GM12878 (cell line): Measurements from ENCODE around the gene UNC45B. TPM values are rescaled to one million over a fixed set of nuclear protein-coding genes. Genes with fewer than 3 reads are reported as not detected.

ENCODE experiments used
- ATAC-seq: fragments of 200-7000 bp; cut with Tn5 transposase; 3 replicates; pipeline ENCODE4 v1.9.1; 2020; ENCODE audit warnings: mild to moderate bottlenecking, moderate library complexity
- BruUV-seq: library from RNA; stranded (reverse); fragments of 400-500 nt; replicated peaks from 2 replicates; lab custom pipeline; 2021; lab: Mats Ljungman, UMichigan
- CTCF ChIA-PET: fragments of 300-600 bp; sonication (Branson Sonifier 250); formaldehyde crosslinking; extraction: SDS; loops from one replicate; lab custom pipeline; 2021; ENCODE audit warnings: inconsistent platforms; lab: Yijun Ruan, JAX
- POLR2A ChIA-PET: fragments of 350-600 bp; formaldehyde crosslinking; extraction: SDS; loops from one replicate; lab custom pipeline; 2021; ENCODE audit warnings: inconsistent platforms; lab: Charles Lee
- RAD21 ChIA-PET: fragments of 300-600 bp; sonication (Branson Sonifier 250); formaldehyde crosslinking; loops from one replicate; lab custom pipeline; 2023; ENCODE audit warnings: antibody characterized with exemption; ENCODE audit not compliant: unreplicated experiment; lab: Charles Lee
- SMC1A ChIA-PET: fragments of 300-600 bp; sonication (Branson Sonifier 250); formaldehyde crosslinking; loops from one replicate; lab custom pipeline; 2023; ENCODE audit not compliant: unreplicated experiment, uncharacterized antibody; lab: Charles Lee
- DNase-seq: peaks from one replicate; pipeline ENCODE4 v3.0.0-alpha.2; 2011; ENCODE audit warnings: low read depth, low spot score
- FAIRE-seq: peaks from 3 replicates; lab custom pipeline; 2011; peaks lifted over from hg19 to GRCh38; lab: Jason Lieb, UNC
- H2AFZ ChIP-seq: 2 replicates; pipeline ENCODE4 v1.6.0; 2011; ENCODE audit warnings: low read depth, low read length, control low read depth; ENCODE audit not compliant: control insufficient read depth
- H3K27ac ChIP-seq: 2 replicates; pipeline ENCODE4 v1.5.1; 2011; ENCODE audit warnings: control low read depth; ENCODE audit not compliant: control insufficient read depth, insufficient read depth
- H3K27me3 ChIP-seq, 2 experiments: replicated peaks in 1 of 2; 2 replicates each; pipeline versions ENCODE4 v1.6.0 to v1.6.1; 2011; ENCODE audit warnings: low read length in 1 of 2; ENCODE audit not compliant: control insufficient read depth in 2 of 2, insufficient read depth in 2 of 2
- H3K36me3 ChIP-seq, 2 experiments: 2 replicates each; pipeline ENCODE4 v1.5.1; 2011; ENCODE audit warnings: low read length in 1 of 2; ENCODE audit not compliant: control insufficient read depth in 2 of 2, insufficient read depth in 2 of 2
- H3K4me1 ChIP-seq: 2 replicates; pipeline ENCODE4 v1.6.1; 2011; ENCODE audit warnings: mild to moderate bottlenecking, low read length, moderate library complexity, mixed read lengths; ENCODE audit not compliant: control insufficient read depth, insufficient read depth
- H3K4me2 ChIP-seq: 2 replicates; pipeline ENCODE4 v1.6.0; 2011; ENCODE audit warnings: control low read depth; ENCODE audit not compliant: control insufficient read depth, insufficient read depth
- H3K4me3 ChIP-seq: fragments of 200-600 bp; sonication (generic); 2 replicates; pipeline ENCODE4 v1.5.1; 2016
- H3K79me2 ChIP-seq: 2 replicates; pipeline ENCODE4 v1.6.0; 2011; ENCODE audit warnings: low read length; ENCODE audit not compliant: control insufficient read depth, insufficient read depth
- H3K9ac ChIP-seq: 2 replicates; pipeline ENCODE4 v1.8.0; 2011; ENCODE audit warnings: low read length, control low read depth, mixed read lengths; ENCODE audit not compliant: control insufficient read depth, insufficient read depth
- H3K9me3 ChIP-seq: replicated peaks from 3 replicates; pipeline ENCODE4 v1.5.1; 2011; ENCODE audit warnings: mild to moderate bottlenecking, low read length; ENCODE audit not compliant: control insufficient read depth, insufficient read depth
- H4K20me1 ChIP-seq: 2 replicates; pipeline ENCODE4 v1.6.0; 2011; ENCODE audit not compliant: control insufficient read depth, insufficient read depth
- ASH2L ChIP-seq: fragments of 300-600, 200-600 bp; sonication (generic); IDR thresholded peaks from 2 replicates; pipeline ENCODE4 v1.6.1; 2017; ENCODE audit warnings: low read depth, mild to moderate bottlenecking, borderline replicate concordance
- ATF7 ChIP-seq: fragments of 450-650 bp; IDR thresholded peaks from 2 replicates; pipeline ENCODE4 v1.6.1; 2016; ENCODE audit warnings: low read depth, mild to moderate bottlenecking
- BRCA1 ChIP-seq: IDR thresholded peaks from 2 replicates; pipeline ENCODE4 v1.6.1; 2011; ENCODE audit warnings: low read depth, low read length, improper control_type of control experiment
- CREM ChIP-seq: IDR thresholded peaks from 2 replicates; pipeline ENCODE4 v1.6.1; 2014; ENCODE audit warnings: antibody characterized with exemption, low read depth
- CTCF ChIP-seq, 3 experiments: IDR thresholded peaks in 2 of 3; conservative IDR thresholded peaks in 1 of 3; 2 replicates each; pipeline ENCODE4 v1.5.1; 2011; ENCODE audit warnings: low read depth in 3 of 3, low read length in 3 of 3, mild to moderate bottlenecking in 3 of 3, control low read depth in 2 of 3, moderate library complexity in 2 of 3, inconsistent platforms in 1 of 3, mixed read lengths in 1 of 3; ENCODE audit not compliant: control insufficient read depth in 2 of 3, insufficient read depth in 1 of 3; ENCODE audit errors: extremely low read depth in 1 of 3
- ESRRA ChIP-seq: IDR thresholded peaks from 2 replicates; pipeline ENCODE4 v1.6.1; 2012; ENCODE audit warnings: mild to moderate bottlenecking, low read length, improper control_type of control experiment
- HDAC6 ChIP-seq: fragments of 200-600 bp; sonication (generic); IDR thresholded peaks from one replicate; pipeline ENCODE4 v1.8.0; 2017; ENCODE audit warnings: antibody characterized with exemption; ENCODE audit not compliant: unreplicated experiment
- JUNB ChIP-seq: IDR thresholded peaks from 2 replicates; pipeline ENCODE4 v1.6.1; 2016; ENCODE audit warnings: antibody characterized with exemption, mild to moderate bottlenecking
- MYB ChIP-seq: fragments of 150-350 bp; IDR thresholded peaks from 2 replicates; pipeline ENCODE4 v1.6.1; 2014; ENCODE audit warnings: mild to moderate bottlenecking, low read depth, low read length, borderline replicate concordance
- RAD21 ChIP-seq: IDR thresholded peaks from 2 replicates; pipeline ENCODE4 v1.6.1; 2011; ENCODE audit warnings: mild to moderate bottlenecking, low read depth, low read length, moderate library complexity; ENCODE audit not compliant: insufficient read depth
- RAD51 ChIP-seq: fragments of 450-650 bp; IDR thresholded peaks from 2 replicates; pipeline ENCODE4 v1.6.1; 2016; ENCODE audit warnings: moderate library complexity, mild to moderate bottlenecking, inconsistent platforms
- RFX5 ChIP-seq: IDR thresholded peaks from 2 replicates; pipeline ENCODE4 v1.6.1; 2011; ENCODE audit warnings: low read depth, low read length, improper control_type of control experiment
- SMAD1 ChIP-seq: fragments of 450-650 bp; IDR thresholded peaks from 2 replicates; pipeline ENCODE4 v1.6.1; 2018; ENCODE audit warnings: mild to moderate bottlenecking, low read depth; ENCODE audit not compliant: partially characterized antibody
- SMC3 ChIP-seq: IDR thresholded peaks from 2 replicates; pipeline ENCODE4 v1.6.1; 2011; ENCODE audit warnings: low read length, improper control_type of control experiment, borderline replicate concordance
- ZNF384 ChIP-seq: IDR thresholded peaks from 2 replicates; pipeline ENCODE4 v1.6.1; 2012; ENCODE audit warnings: low read depth, mild to moderate bottlenecking, low read length, improper control_type of control experiment, borderline replicate concordance
- WGBS: methylation state at CpG from one replicate; pipeline ENCODE4 v1.1.6; 2016; ENCODE audit warnings: low lambda C conversion rate; ENCODE audit not compliant: insufficient replicate concordance, insufficient coverage; ENCODE audit errors: missing lambda C conversion rate; 5-methylcytosine and 5-hydroxymethylcytosine counted together
- in situ Hi-C: fragments of 300-500 bp; cut with MboI; formaldehyde crosslinking; loops from 9 replicates; pipeline ENCODE4 v1.14.3; 2018; ENCODE audit warnings: mixed read lengths
- intact Hi-C: fragments of 100-400 bp; cut with micrococcal nuclease; formaldehyde crosslinking; loops from one replicate; pipeline ENCODE4 v1.14.2; 2022; ENCODE audit not compliant: unreplicated experiment
- polyA plus RNA-seq, 11 experiments: library from polyadenylated mRNA; depleted of rRNA in 4 of 11; unstranded in 6 of 11; stranded (reverse) in 5 of 11; fragments of >200 nt; fragmentation: Nextera tagmentation in 4 of 11; fragmentation: Illumina TruSeq in 1 of 11; extraction: Ambion mirVana in 4 of 11; extraction: Trizol in 1 of 11; gene quantifications; 1 replicate in 1 of 11; 2 replicates in 10 of 11; pipeline versions ENCODE4 v1.2.1 to v1.2.3, GENCODE V29; 2011 to 2016; ENCODE audit warnings: inconsistent platforms in 2 of 11, missing spikeins in 2 of 11, low read depth in 1 of 11
- total RNA-seq, 4 experiments: library from RNA; depleted of rRNA in 3 of 4; stranded (reverse); fragments of >200 nt in 3 of 4; fragmentation: Illumina TruSeq in 1 of 4; extraction: Trizol in 1 of 4; gene quantifications; 2 replicates each; pipeline versions ENCODE4 v1.2.1 to v1.2.3, GENCODE V29; 2013 to 2021

UNC45B gene
- total and polyA plus RNA-seq, 10 of the 15 experiments (the other 5 are each of a cell fraction or from before 2014, with no cell fraction given) = 0.03 TPM; not detected in 9

- TF ChIP-seq BRCA1 = no peak
- no peak for TF ChIP-seq ZNF384
- no peak for TF ChIP-seq ESRRA
- TF ChIP-seq HDAC6 = no peak
- TF ChIP-seq SMAD1 = no peak
- no peak for TF ChIP-seq ATF7
- no peak for TF ChIP-seq CREM
- no peak for TF ChIP-seq JUNB
- no peak for TF ChIP-seq ASH2L
- TF ChIP-seq, all 136 proteins: peak for 0
Observed at GRCh38 chr17:35169835-35170363, 22.3 kb downstream of the UNC45B start (continued).

- BruUV-seq = no TSS peak
- Histone ChIP-seq H2AFZ (no peak overlapping the region), H3K4me2 (no peak overlapping the region), H3K4me1 (no peaks in the 10 kb centered on the region), H3K36me3 (no peaks in the 10 kb centered on the region), H4K20me1 (no peaks in the 10 kb centered on the region), H3K27ac (no peak overlapping the region), H3K79me2 (no peaks in the 10 kb centered on the region), H3K9ac (no peak overlapping the region), H3K4me3 (no peak overlapping the region), H3K9me3 (no peaks in the 10 kb centered on the region), H3K27me3 (peaks cover 0 to 5% of the 10 kb centered on the region in 2 experiments; a peak in 3 of 4 replicates)
- 34% methylated on average over 18 of the region's 18 CpGs for WGBS
- ChIA-PET CTCF (interaction anchor here (0.6 to 2.5 kb wide), 8 partner anchors 28 to 577 kb away, joined by 3 to 18 read pairs (median 3); no protein-coding TSS in a partner anchor), RAD21 (interaction anchor here (1.2 to 2.1 kb wide), 2 partner anchors 362 to 576 kb away, joined by 3 to 6 read pairs; no protein-coding TSS in a partner anchor), SMC1A (interaction anchor here (0.7 to 1.0 kb wide), 3 partner anchors 367 to 587 kb away, joined by 3 read pairs; partner anchors contain the start of gene SLFN12L), POLR2A (interaction anchor here (0.7 kb wide), 1 partner anchor 14 kb away, joined by 8 read pairs; no protein-coding TSS in a partner anchor)
- TF ChIP-seq RAD21 (peak; percentile 30; the same call in 1 of the 2 replicates), MYB (no peak), RFX5 (no peak), SMC3 (peak; percentile 52; the same call in 1 of the 2 replicates), CTCF (IDR thresholded peaks at IDR 0.05 in 2 of 3, conservative IDR thresholded peaks at IDR 0.05 in 1 of 3; ENCODE audit: control insufficient read depth in 2 of 3, extremely low read depth in 1 of 3, insufficient read depth in 1 of 3, low read depth in 3 of 3, low read length in 3 of 3) (peak in 2 of 3 experiments; percentile 3 to 37; a peak in 2 of 6 replicates), RAD51 (no peak), ZNF384 (peak; percentile 34; the same call in 1 of the 2 replicates)
- FAIRE-seq = no peak
- intact Hi-C loops (loop anchor here (1.0 to 2.0 kb wide), 2 partner anchors 368 to 576 kb away; no protein-coding TSS in a partner anchor), in situ Hi-C loops (no loop called here)
- DNase-seq = no peak
- ATAC-seq = peak; percentile 70
Observed at GRCh38 chr17:35170968-35171771, 23.6 kb downstream of the UNC45B start.
